Brain microvascular endothelial cell (primary cell): Measurements from ENCODE around the gene SLC35B1.

Experiments
- DNase-seq: peaks from one replicate; pipeline ENCODE4 v3.0.0-alpha.2; 2020
- H3K27ac ChIP-seq: fragments of 250-450 bp; sonication (Bioruptor Pico); 2 replicates; pipeline ENCODE4 v1.5.1; 2020; ENCODE audit warnings: mild to moderate bottlenecking, moderate library complexity
- H3K27me3 ChIP-seq: fragments of 250-450 bp; sonication (Bioruptor Pico); replicated peaks from 2 replicates; pipeline ENCODE4 v1.5.1; 2020; ENCODE audit warnings: mild to moderate bottlenecking
- H3K36me3 ChIP-seq: fragments of 250-450 bp; sonication (Bioruptor Pico); replicated peaks from 2 replicates; pipeline ENCODE4 v1.5.1; 2020; ENCODE audit warnings: mild to moderate bottlenecking
- H3K4me3 ChIP-seq: 2 replicates; pipeline ENCODE4 v1.5.1; 2011; ENCODE audit warnings: low read depth, mild to moderate bottlenecking, control low read depth, low read length, moderate library complexity
- in situ Hi-C: cut with HindIII; loops from 2 replicates; pipeline ENCODE4 v1.10.0; 2017; ENCODE audit warnings: low sequenced_read_pairs, low pct_ligation_motif_present
- TF ChIP-seq, protein P1 (sequence below): IDR thresholded peaks from 2 replicates; pipeline ENCODE4 v1.5.1; 2011; ENCODE audit warnings: low read depth, mild to moderate bottlenecking, moderate library complexity, low read length, control low read depth, inconsistent platforms; ENCODE audit errors: missing control alignments

SLC35B1 gene

DNA sequence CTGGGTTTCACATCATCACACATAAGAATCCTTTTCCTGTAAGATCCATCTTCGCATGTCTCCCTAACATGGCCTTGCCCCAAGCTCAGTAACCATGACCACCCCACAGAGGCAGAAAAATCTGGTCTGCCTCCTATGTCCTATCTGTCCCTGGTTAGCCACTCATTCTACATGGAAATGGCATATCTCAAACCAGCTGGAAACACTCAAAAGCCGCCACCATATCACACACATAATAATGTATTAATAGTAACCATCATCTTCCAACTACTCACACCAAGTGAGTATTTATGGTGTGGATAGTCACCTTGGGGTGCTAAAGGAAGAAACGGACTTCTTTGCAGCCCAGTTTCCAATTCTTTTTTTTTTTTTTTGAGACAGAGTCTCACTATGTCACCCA lies 44.7 kb upstream of the SLC35B1 start:
- Histone ChIP-seq H3K36me3 (no peaks in the 10 kb centered on the region), H3K27ac (no peak overlapping the region)

DNA sequence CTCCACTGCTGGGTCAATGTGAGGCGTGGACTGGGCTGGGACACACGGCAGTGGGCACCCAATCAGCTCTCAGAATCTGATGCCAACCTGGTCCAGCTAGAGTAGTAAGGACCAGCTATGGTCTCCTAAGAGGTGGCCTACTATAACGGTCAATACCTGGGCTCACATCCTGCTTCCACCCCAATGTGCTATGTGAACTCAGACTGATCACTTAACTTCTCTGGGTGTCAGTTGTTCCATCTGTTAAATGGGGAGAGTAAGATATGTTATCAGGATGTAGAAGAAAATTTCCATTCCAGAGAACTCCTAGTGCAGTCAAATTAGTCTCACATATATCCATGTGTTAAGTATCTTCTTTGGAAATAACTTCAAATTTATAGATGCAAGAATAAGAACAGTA lies 42.0 kb upstream of the SLC35B1 start:
- no peak for DNase-seq
- TF ChIP-seq, protein P1, sequence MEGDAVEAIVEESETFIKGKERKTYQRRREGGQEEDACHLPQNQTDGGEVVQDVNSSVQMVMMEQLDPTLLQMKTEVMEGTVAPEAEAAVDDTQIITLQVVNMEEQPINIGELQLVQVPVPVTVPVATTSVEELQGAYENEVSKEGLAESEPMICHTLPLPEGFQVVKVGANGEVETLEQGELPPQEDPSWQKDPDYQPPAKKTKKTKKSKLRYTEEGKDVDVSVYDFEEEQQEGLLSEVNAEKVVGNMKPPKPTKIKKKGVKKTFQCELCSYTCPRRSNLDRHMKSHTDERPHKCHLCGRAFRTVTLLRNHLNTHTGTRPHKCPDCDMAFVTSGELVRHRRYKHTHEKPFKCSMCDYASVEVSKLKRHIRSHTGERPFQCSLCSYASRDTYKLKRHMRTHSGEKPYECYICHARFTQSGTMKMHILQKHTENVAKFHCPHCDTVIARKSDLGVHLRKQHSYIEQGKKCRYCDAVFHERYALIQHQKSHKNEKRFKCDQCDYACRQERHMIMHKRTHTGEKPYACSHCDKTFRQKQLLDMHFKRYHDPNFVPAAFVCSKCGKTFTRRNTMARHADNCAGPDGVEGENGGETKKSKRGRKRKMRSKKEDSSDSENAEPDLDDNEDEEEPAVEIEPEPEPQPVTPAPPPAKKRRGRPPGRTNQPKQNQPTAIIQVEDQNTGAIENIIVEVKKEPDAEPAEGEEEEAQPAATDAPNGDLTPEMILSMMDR, result no peak
- Histone ChIP-seq H3K27ac (no peak overlapping the region), H3K27me3 (no peaks in the 10 kb centered on the region), H3K36me3 (no peaks in the 10 kb centered on the region), H3K4me3 (no peak overlapping the region)
- in situ Hi-C loops, result no loop called here

More for the DNA sequence above, 44.7 kb upstream of the SLC35B1 start:
- no peak for DNase-seq
- in situ Hi-C loops, result no loop called here
- no peaks in the 10 kb centered on the region for H3K27me3 ChIP-seq
- H3K4me3 ChIP-seq, result no peak overlapping the region
- TF ChIP-seq, protein P1, result no peak

DNA sequence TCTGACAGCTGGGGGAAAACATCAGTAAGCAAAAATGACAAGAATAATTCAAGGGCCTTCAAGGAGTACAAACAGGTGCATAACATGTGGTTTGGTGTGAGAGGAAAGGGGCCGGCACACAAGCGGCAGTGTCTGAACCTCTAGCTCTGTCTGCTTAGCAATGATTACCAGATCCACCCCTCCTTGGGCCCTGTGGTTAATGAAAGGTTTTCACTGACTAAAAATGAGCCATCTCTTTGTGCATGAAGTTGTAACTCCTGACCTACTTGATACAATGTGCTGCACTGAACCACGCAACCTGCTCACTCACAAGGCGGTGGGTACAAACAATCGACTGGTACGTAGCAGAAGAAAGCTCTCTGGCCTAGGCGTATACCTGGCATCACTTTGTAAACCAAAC lies 41.0 kb upstream of the SLC35B1 start:
- TF ChIP-seq, protein P1, result no peak
- Histone ChIP-seq H3K4me3 (no peak overlapping the region), H3K27me3 (no peaks in the 10 kb centered on the region), H3K27ac (no peak overlapping the region), H3K36me3 (no peaks in the 10 kb centered on the region)
- no peak for DNase-seq
- in situ Hi-C loops, result no loop called here

DNA sequence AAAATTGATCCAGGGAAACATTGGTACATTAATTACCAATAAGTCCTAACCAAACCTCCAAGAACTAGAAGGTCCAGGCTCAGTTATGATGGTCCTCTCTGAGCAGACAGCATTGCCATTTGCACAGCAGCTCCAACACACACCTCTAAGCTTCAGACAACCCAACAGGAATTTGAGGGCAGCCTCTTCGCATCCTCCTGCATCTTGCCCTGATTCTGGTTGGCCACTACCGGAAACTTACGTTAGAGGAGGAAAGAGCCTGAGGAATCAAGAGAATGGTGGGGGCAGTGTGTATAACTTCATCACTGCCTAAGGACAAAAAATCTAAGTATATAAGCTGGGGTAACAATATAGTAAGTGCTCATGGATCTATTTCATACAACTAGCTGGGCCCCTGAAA lies 40.5 kb upstream of the SLC35B1 start:
- Histone ChIP-seq H3K4me3 (no peak overlapping the region), H3K27me3 (no peaks in the 10 kb centered on the region), H3K27ac (no peak overlapping the region), H3K36me3 (no peaks in the 10 kb centered on the region)
- TF ChIP-seq, protein P1, result no peak
- in situ Hi-C loops, result no loop called here
- DNase-seq, result no peak

DNA sequence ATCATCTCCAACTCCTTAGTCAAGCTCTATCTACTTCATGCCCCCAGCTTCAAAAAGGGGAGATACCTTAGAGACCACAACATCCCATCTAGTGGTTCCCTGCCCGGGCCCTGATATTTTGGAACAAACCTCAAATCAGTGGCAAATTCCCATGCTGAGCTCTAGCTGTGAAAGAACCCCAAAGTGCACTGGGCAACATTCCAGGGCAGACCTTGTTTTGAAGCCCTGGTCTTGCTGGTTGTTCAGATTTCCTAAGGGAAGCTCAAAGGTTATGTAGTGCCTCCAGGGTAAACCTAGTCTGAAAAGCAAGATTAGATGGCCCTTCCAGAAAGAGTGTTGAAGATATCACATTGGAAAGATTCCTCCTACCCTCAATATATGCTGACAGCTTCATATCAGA lies 39.9 kb upstream of the SLC35B1 start:
- no peaks in the 10 kb centered on the region for H3K27me3 ChIP-seq
- no peak overlapping the region for H3K4me3 ChIP-seq
- DNase-seq, result no peak
- no peak overlapping the region for H3K27ac ChIP-seq
- no peaks in the 10 kb centered on the region for H3K36me3 ChIP-seq
- in situ Hi-C loops, result no loop called here
- TF ChIP-seq, protein P1, result no peak

DNA sequence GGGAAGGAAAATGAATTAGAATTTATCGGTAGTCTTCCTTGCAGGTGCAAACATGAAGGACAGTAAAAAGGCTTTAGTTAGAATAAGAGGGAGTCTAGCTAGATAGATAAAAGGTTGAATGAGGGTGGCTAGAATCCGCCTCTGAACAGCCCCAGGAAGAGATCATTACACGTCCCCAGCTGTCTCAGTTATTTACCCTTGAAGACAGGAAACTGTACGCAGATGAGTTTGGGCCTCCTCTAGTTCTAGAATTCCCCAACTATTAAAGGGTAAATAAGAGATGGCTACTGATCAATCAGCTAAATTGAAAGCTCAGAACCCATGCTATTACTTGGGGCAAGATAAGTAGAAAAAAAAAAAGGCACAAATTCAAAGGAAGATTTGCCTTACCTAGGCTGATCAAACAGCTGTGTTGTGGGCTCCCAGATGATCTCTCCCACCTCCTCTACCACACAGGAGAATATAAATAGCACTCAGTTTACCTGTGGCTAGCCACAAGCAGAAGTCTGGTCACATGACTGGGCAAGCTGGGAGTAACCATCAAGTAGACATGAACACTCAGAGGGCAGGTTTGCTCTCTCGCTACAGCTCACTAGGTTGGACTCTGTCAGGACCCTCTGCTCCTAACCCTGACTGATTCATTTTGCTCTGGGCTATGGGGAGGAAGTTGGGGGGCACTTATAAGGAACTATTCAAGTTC lies 39.2 kb upstream of the SLC35B1 start:
- H3K27ac ChIP-seq, result no peak overlapping the region
- TF ChIP-seq, protein P1, result no peak
- H3K4me3 ChIP-seq, result no peak overlapping the region
- in situ Hi-C loops, result no loop called here
- no peaks in the 10 kb centered on the region for H3K36me3 ChIP-seq
- DNase-seq, result no peak
- no peaks in the 10 kb centered on the region for H3K27me3 ChIP-seq
